HG02943 (cell line): Measurements from ENCODE around the gene LMAN2.
"Not testable (repeated sequence)": the region's sequence is repeated elsewhere in the genome, so short reads cannot be mapped to it uniquely, and the experiment has no call there.

ENCODE experiments used
- ATAC-seq: cut with Tn5 transposase; IDR thresholded peaks from one replicate; pipeline ENCODE4 v1.9.1; 2021; ENCODE audit warnings: mild to moderate bottlenecking, low read depth, moderate library complexity; ENCODE audit not compliant: unreplicated experiment

The LMAN2 gene

DNA sequence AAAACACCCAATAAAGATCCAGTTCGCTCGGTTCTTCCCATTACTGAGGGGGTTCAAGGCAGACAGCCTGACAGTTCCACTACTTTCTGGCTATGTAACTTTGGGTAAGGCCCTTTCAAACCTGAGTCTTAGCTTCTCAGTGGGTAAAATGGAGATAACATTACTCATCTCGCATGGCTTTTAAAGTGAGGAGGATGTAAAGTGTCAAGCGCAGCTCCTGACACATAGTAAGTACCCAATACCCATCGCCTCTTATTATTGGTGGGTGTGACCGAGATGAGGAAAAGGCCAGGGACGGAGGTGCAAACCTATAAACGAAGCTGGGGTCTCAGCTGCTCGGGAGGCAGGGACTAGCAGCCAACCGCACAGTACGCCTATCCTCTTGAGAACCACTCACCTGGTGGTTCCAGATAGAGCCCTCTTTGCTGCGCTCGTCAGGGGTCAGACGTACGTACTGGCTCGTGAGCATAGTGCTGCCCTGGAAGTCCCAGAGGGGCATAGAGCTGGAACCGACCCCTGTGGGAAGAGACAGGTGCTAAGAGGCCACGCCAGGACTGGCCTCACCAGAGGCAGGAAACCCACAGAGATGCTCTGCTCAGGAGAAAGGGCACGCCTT lies 584 bp downstream of the LMAN2 start:
- ATAC-seq: peak; percentile 9

DNA sequence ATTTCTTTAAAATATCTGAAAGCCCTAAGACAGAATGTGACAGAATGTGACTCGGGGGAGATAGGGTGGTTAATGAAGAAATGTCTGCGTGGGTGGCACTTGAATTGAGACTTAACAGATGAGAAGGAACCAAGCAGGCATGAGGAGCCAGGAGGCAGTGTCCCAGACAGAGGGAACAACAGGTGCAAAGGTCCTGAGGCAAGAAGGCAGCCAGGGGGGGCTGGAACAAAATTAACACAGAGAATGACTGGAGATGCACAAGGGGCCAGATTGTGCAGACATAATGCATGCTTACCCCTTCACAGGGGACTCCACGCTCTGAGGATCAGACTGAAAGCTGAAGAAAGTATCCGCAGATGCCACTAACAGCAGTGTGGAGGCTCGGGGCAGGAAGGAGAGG lies 1.7 kb downstream of the LMAN2 start:
- ATAC-seq: no peak

GRCh38 chr5:177349362-177349647 lies 2.2 kb downstream of the LMAN2 start:
- no peak for ATAC-seq

- ATAC-seq: no peak
Observed at GRCh38 chr5:177347699-177348098, 3.8 kb downstream of the LMAN2 start.

GRCh38 chr5:177346820-177347219 lies 4.6 kb downstream of the LMAN2 start:
- ATAC-seq: no peak

GRCh38 chr5:177344891-177345290 lies 6.6 kb downstream of the LMAN2 start:
- ATAC-seq: no peak

DNA sequence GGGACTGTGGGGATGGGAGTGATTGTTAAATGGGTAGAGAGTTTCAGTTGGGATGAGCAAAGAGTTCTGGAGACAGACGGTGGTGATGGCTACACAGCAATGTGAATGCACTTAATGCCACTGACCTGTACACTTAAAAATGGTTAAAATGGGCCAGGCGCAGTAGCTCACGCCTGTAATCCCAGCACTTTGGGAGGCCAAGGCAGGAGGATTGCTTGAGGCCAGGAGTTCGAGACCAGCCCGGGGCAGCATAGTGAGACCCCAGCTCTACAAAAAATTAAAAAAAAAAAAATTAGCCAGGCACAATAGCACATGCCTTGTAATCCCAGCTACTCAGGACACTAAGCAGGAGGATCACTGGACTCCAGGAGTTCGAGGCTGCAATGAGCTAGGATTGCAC lies 7.7 kb downstream of the LMAN2 start:
- ATAC-seq: no peak

GRCh38 chr5:177343000-177343399 lies 8.5 kb downstream of the LMAN2 start:
- ATAC-seq: not testable (repeated sequence)

- no peak for ATAC-seq
Observed at GRCh38 chr5:177339107-177339638, 12.3 kb downstream of the LMAN2 start.

GRCh38 chr5:177338251-177339106 lies 13.0 kb downstream of the LMAN2 start:
- no peak for ATAC-seq

DNA sequence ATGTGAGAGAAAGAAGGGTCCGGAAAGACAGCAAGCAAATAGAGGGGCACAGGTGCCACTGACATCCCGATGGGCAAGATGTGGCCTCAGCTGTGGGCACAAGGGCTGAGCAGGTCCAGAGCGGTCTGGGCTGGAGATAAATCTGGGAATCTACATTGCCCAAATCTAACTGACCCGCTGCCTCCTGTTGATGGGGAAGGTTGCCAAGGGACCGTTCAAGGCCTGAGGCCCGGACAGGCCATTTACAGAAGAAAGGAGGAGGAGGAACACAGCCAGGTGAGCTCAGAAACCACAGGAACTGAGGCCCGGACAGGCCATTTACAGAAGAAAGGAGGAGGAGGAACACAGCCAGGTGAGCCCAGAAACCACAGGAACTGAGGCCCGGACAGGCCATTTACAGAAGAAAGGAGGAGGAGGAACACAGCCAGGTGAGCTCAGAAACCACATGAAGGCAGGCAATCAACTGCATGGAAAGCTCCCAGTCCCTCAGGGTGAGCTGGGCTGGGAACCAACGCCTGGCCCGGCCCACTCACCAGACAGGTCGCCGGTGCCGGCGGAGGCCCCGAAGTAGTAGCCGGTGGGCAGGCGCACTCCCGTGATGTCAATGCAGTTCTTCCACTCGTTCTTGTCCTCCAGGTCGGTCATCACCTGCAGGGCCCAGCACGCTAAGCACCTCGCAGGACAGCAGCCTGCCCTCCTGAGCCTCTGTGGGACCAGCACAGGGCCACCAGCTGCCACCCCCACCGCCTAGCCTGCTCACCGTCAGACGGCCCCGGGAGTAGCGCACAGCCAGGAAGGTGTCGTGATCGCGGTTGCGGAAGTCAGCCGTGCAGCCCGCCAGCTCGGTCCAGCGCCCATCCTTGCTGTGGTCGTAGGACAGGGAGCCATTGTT lies 14.6 kb downstream of the LMAN2 start:
- no peak for ATAC-seq

DNA sequence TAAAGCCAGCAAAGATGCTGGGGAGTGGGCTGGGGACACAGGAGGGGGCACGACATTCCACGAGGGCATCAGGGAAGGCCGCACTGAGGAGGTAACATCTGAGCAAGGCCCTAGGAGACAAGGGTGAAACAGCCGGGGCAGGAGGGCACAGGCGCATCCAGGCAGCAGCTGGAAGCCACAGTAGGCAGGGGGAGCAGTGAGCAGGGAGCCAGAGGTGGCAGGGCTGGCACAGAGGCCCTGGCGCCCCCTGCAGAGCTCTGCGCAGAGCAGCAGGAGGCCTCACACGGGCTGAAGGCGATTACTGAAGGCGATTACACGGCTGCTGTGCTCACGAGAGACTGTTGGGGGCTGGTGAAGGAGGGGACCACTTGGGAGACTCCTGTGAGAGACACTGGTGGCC lies 15.4 kb downstream of the LMAN2 start:
- ATAC-seq: no peak

DNA sequence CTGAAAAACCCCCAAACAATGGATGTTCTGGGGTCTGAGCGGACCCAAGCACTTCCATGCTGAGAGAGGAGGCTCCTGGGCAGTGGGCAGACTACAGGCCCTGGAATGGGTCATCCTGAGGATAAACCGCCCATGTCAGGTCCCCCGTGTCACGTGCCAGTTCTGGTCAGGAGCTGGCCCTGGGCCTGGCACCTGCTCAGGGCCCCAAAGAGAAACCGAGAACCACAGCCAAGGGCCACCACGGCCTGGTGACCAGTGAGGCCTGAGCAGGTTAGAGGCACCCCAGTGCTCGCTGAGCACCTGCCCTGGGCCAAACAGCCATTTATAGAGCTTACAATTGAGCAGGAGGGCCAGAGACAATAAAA lies 15.8 kb downstream of the LMAN2 start:
- ATAC-seq: no peak

GRCh38 chr5:177334781-177335700 lies 16.4 kb downstream of the LMAN2 start:
- ATAC-seq: no peak

DNA sequence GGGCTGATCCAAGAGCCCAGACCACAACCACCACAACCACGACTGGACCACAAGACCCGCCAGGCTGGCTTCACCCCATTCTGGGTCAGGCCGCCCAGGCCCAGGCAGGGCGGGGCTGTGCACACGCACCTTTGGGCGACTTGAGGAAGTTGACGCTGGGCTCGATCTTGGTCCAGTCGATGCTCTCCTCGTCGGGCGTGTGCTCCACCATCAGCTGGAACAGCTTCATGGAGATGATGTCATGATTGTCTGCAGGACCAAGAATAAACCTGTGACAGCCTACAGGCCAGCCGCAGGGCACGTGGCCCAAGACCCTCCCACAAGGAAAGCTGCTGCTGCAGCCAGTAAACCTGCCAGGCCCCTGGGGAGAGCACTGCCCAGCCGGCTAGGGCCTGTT lies 17.3 kb downstream of the LMAN2 start:
- no peak for ATAC-seq

- ATAC-seq: no peak
Observed at GRCh38 chr5:177333420-177334154, 17.9 kb downstream of the LMAN2 start.

DNA sequence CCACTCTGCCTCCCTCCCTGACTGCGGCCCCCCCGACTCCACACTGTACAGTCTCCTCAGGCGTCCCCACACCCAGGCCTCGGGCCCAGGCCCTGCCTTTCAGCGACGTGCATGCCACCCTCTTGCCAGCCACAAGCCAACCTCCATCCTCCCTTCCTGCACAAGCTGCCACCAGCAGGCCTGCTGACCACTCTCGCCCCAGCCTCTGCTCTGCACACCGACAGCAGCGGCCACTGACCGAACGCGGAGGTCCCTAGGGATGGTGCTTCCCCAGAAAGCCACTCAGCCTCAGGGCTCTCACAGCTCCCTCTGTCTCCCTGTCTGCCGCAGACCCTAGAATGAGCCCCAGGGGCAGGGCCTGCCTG lies 18.6 kb downstream of the LMAN2 start:
- no peak for ATAC-seq

DNA sequence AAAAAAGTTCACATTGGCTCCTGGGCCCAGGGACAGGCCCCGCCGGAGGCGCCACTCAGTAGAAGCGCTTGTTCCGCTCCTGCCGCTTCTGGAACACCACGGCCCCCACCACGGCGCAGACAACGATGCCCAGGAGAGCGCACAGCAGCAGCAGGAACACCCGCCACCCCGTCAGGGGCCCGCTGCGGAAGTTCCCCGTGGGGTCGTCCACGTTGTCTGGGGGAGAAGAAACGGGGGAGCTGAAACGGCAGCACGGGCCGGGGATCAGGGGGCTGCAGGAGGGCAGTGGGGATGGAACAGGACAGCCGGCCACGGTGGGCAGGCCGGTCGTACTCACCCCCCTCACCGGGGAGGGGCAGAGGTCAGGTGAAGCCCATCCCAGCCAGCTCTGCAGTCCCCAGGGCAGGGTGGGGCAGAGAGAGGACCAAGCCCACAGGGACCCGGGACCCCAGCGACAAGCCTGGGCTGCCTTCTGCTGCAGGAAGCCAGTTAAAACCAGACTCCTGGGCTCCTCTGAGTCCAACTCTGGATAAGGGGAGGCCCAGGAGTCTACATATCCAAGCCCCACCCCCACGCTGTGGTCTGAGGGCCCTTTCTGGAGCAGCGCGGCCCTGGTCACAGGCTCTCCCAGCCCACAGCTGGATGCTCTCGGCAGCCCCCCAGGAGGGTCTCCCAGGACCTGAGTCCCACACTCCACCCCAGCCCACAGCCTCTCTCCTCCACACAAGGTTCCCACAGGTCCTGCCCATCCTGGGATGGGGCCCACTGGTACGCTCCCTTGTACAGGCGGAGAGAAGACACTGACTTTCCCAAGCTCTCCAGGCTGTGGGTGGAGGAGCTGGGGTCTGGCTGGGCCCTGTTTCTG lies 19.2 kb downstream of the LMAN2 start:
- ATAC-seq: no peak
